H1 (cell line): ENCODE results near the gene CWC25. TPM values are rescaled to one million over a fixed set of nuclear protein-coding genes. Genes with fewer than 3 reads are reported as not detected.

ENCODE experiments used
- ASH2L ChIP-seq: fragments of 200-600, 300-600 bp; sonication (generic); IDR thresholded peaks from one replicate; pipeline ENCODE4 v1.7.1; 2017; ENCODE audit warnings: low read length
- ATF2 ChIP-seq: IDR thresholded peaks from 2 replicates; pipeline ENCODE4 v1.6.1; 2012; ENCODE audit warnings: low read length, inconsistent platforms
- ATF3 ChIP-seq: IDR thresholded peaks from 2 replicates; pipeline ENCODE4 v1.6.1; 2011; ENCODE audit warnings: low read depth, mild to moderate bottlenecking, low read length; ENCODE audit not compliant: insufficient read depth
- BCL11A ChIP-seq, 2 experiments: IDR thresholded peaks; one replicate each; pipeline ENCODE4 v1.6.1; 2011; ENCODE audit warnings: low read depth in 2 of 2, low read length in 2 of 2, mild to moderate bottlenecking in 2 of 2
- BRCA1 ChIP-seq: IDR thresholded peaks from 2 replicates; pipeline ENCODE4 v1.6.1; 2012; ENCODE audit warnings: low read depth, low read length, improper control_type of control experiment
- CBX5 ChIP-seq: fragments of 300-800, 300-1000 bp; sonication (generic); IDR thresholded peaks from 2 replicates; pipeline ENCODE4 v1.7.1; 2016; ENCODE audit warnings: antibody characterized with exemption, low read length, low read depth
- CHD1 ChIP-seq: IDR thresholded peaks from 2 replicates; pipeline ENCODE4 v1.6.1; 2012; ENCODE audit warnings: low read depth, low read length, improper control_type of control experiment
- CHD2 ChIP-seq: IDR thresholded peaks from 2 replicates; pipeline ENCODE4 v1.6.1; 2012; ENCODE audit warnings: low read length, improper control_type of control experiment
- EZH2 ChIP-seq: fragments of 200-600 bp; sonication (generic); IDR thresholded peaks from 2 replicates; pipeline ENCODE4 v1.7.1; 2012; ENCODE audit warnings: low read depth, mild to moderate bottlenecking, moderate library complexity, low read length, inconsistent platforms; ENCODE audit not compliant: severe bottlenecking
- FOSL1 ChIP-seq: IDR thresholded peaks from 2 replicates; pipeline ENCODE4 v1.6.1; 2011; ENCODE audit warnings: mild to moderate bottlenecking, low read depth, low read length, moderate library complexity; ENCODE audit not compliant: insufficient read depth
- GTF2F1 ChIP-seq: IDR thresholded peaks from 2 replicates; pipeline ENCODE4 v1.6.1; 2012; ENCODE audit warnings: low read depth, low read length, improper control_type of control experiment, borderline replicate concordance
- JUN ChIP-seq: IDR thresholded peaks from 2 replicates; pipeline ENCODE4 v1.6.1; 2011; ENCODE audit warnings: low read depth, mild to moderate bottlenecking, improper control_type of control experiment, low read length
- NANOG ChIP-seq: IDR thresholded peaks from 2 replicates; pipeline ENCODE4 v1.6.1; 2011; ENCODE audit warnings: low read length, low read depth, mild to moderate bottlenecking, inconsistent platforms; ENCODE audit not compliant: insufficient read depth, poor library complexity, severe bottlenecking
- RFX5 ChIP-seq: IDR thresholded peaks from 2 replicates; pipeline ENCODE4 v1.6.1; 2011; ENCODE audit warnings: low read depth, low read length, improper control_type of control experiment, borderline replicate concordance
- RNF2 ChIP-seq: fragments of 200-900, 300-1000 bp; sonication (generic); IDR thresholded peaks from 2 replicates; pipeline ENCODE4 v1.7.1; 2016; ENCODE audit warnings: borderline replicate concordance, low read depth, mild to moderate bottlenecking, antibody characterized with exemption, low read length; ENCODE audit not compliant: poor library complexity, severe bottlenecking; ENCODE audit errors: missing control alignments
- SP2 ChIP-seq: IDR thresholded peaks from 2 replicates; pipeline ENCODE4 v1.6.1; 2012; ENCODE audit warnings: mild to moderate bottlenecking, low read length, inconsistent platforms
- polyA plus RNA-seq, 7 experiments: library from polyadenylated mRNA; depleted of rRNA in 3 of 7; stranded (reverse) in 5 of 7; unstranded in 2 of 7; fragments of >200 nt in 5 of 7; fragments of 200-250 nt in 2 of 7; gene quantifications; 1 replicate in 5 of 7; 2 replicates in 1 of 7; 4 replicates in 1 of 7; pipeline versions ENCODE4 v1.2.1 to v1.2.3, GENCODE V29; 2011 to 2013; ENCODE audit warnings: missing spikeins in 2 of 7, mixed read lengths in 2 of 7
- total RNA-seq: library from RNA; stranded (reverse); fragmentation: NEBNext Ultra II Directional; extraction: Animal tissue kit (Norgen Biotek cat#: 25700); gene quantifications from 2 replicates; pipeline ENCODE4 v1.2.1, GENCODE V29; 2021
- TF ChIP-seq, protein P1 (sequence below), 3 experiments: IDR thresholded peaks; 1 replicate in 2 of 3; 2 replicates in 1 of 3; pipeline versions ENCODE4 v1.5.1 to v1.6.1; 2011; ENCODE audit warnings: low read length in 3 of 3, mild to moderate bottlenecking in 3 of 3, inconsistent platforms in 2 of 3, low read depth in 1 of 3, moderate library complexity in 1 of 3; ENCODE audit not compliant: insufficient read depth in 1 of 3; ENCODE audit errors: control extremely low read depth in 1 of 3

The CWC25 gene
- total and polyA plus RNA-seq, 2 of the 8 experiments (the other 6 are each of a cell fraction or from before 2014, with no cell fraction given): 11.1 to 13.1 TPM

DNA sequence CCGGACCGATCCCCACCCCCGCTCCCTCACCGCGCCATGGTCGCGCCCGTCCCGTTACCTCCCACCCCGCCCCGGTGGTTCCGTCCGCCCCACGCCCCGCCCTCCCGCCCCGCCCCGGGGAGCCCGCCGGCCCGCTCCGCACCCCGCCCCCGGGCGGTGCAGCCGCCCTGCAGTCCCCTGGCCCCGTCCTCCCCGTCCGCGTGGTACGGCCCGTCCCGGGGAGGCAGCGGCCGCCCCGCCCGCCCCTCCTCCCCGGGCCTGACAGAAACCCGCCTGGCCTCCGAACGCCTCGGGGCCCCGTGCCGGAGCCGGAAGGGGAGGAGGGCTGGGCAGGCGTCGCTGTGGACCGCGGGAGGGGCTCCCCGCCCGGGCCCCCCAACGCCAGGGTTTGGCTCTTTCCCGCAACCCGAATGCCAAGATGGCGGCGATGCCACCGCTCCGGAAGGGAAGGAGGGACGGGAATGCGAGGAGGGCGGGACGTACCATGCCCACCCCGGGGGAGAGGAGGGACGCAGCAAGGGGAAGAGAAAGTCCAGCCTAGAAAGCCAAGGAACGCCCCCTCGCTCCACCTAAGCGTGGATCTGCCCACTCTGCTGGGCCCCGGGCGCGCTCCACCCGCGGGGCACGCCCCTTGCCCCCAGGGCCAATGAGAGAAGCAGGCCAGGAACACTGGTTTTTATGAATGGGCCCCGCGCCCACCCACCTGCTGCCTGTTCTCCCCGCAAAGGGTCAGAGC, 25.5 kb downstream of the CWC25 start, which contains the start of gene PIP4K2B (continued):
- TF ChIP-seq, protein P1, sequence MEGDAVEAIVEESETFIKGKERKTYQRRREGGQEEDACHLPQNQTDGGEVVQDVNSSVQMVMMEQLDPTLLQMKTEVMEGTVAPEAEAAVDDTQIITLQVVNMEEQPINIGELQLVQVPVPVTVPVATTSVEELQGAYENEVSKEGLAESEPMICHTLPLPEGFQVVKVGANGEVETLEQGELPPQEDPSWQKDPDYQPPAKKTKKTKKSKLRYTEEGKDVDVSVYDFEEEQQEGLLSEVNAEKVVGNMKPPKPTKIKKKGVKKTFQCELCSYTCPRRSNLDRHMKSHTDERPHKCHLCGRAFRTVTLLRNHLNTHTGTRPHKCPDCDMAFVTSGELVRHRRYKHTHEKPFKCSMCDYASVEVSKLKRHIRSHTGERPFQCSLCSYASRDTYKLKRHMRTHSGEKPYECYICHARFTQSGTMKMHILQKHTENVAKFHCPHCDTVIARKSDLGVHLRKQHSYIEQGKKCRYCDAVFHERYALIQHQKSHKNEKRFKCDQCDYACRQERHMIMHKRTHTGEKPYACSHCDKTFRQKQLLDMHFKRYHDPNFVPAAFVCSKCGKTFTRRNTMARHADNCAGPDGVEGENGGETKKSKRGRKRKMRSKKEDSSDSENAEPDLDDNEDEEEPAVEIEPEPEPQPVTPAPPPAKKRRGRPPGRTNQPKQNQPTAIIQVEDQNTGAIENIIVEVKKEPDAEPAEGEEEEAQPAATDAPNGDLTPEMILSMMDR (IDR thresholded peaks at IDR 0.05; ENCODE audit: control extremely low read depth in 1 of 3, insufficient read depth in 1 of 3, low read depth in 1 of 3, low read length in 3 of 3): no peak
- TF ChIP-seq CHD2: 0 out of 2 replicates have a peak, but pooled peaks have one; percentile 27
- no peak for TF ChIP-seq CBX5
- TF ChIP-seq CHD1: peak; percentile 95
- TF ChIP-seq JUN: no peak
- no peak for TF ChIP-seq SP2
- TF ChIP-seq ASH2L: no peak
- no peak for TF ChIP-seq ATF2
- no peak for TF ChIP-seq RFX5
- TF ChIP-seq BRCA1: peak; percentile 52; the same call in 1 of the 2 replicates
- TF ChIP-seq EZH2: no peak
- TF ChIP-seq BCL11A (IDR thresholded peaks at IDR 0.05; ENCODE audit: low read depth in 2 of 2, low read length in 2 of 2): no peak
- no peak for TF ChIP-seq RNF2
- TF ChIP-seq NANOG: no peak
- TF ChIP-seq ATF3: no peak
- TF ChIP-seq GTF2F1: no peak
- TF ChIP-seq FOSL1: no peak
